Stimulated activated CD8-positive, alpha-beta memory T cell treated with anti-CD3 and anti-CD28 coated beads, Interleukin-15, amount 100 ng/mL, for 24 hours (primary cell): ENCODE results near the gene SPINDOC.
"Not testable (repeated sequence)": the region's sequence is repeated elsewhere in the genome, so short reads cannot be mapped to it uniquely, and the experiment has no call there.

ENCODE experiments used
- DNase-seq: peaks from one replicate; pipeline ENCODE4 v3.0.0-alpha.2; 2020; ENCODE audit warnings: low read depth

SPINDOC gene

DNA sequence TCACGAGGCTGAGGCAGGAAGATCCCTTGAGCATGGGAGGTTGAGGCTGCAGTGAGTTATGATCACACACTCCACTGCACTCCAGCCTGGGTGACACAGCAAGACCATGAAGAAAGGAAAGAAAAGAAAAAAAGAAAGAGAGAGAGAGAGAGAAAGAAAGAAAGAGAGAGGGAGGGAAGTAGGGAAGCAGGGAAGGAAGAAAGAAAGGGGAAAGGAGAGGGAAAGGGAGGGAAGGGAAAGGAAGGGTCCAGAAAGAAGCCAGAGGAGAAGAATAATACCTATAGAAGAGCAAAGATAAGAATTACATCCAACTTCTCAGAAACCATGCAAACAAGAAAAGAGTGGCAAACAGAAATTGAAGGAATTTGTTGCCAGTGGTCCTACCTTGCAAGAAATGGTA is 27.4 kb upstream of the SPINDOC start:
- no peak for DNase-seq

DNA sequence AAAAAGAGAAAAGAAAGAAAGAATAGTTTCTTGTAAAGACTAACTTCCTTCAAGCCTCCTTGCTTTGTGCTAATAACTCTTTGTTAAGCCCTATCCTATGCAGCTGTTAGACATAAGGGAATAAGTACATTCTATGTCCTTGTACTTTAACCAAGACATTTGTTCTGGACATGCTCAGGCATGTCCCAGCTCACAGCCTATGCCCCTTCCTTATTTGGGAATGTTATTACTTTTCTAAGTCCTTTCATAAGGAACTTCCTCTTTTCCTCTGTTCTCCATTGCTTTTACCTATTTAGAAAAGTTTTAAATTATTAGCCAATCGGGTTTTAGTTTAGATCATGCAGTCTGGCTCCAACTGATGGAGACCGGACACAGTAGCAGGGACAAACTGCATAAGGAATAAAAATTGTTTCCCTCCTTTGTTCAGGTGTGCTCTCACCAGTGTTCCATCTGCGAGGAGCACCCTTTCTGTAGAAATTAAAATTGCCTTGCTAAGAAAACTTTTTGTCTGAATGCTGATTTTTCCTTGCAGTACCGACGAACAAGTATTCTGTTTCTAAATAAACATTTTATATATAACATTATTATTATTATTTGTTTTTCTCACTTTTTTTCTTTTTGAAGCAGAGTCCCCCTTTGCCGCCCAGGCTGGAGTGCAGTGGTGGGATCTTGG is 21.6 kb upstream of the SPINDOC start:
- DNase-seq, result no peak

DNA sequence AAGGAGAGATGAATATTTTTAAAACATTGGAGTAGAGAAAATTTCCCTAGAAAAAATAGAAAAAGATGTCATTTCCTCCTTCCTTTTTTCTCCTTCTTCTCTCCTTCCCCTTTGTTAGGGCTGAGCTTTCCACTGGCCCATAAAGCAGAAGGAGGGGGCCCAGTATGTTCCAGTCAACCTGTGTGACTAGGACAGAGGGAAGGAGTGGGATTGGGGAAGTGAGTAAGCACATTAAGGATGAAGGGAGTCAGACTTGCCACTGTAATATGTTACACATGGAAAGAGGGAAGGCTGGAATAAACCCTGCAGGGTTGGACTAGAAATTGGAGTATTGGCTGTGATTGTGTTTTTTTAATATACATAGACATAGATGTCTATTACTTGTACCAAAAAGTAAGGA is 20.1 kb upstream of the SPINDOC start:
- no peak for DNase-seq

DNA sequence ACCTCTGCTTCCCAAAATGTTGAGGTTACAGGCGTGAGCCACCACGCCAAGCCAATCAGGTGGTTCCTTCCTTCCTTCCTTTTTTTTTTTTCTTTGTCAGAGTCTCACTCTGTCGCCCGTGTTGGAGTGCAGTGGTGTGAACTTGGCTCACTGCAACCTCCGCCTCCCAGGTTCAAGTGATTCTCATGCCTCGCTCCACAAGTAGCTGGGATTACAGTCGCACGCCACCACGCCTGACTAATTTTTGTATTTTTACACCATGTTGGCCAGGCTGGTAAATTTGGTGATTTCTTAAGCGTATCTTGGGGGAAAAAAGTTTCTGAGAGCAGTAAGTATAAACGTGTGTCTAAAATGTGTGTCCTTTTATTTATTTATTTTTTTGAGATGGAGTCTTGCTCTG is 18.2 kb upstream of the SPINDOC start:
- no peak for DNase-seq

DNA sequence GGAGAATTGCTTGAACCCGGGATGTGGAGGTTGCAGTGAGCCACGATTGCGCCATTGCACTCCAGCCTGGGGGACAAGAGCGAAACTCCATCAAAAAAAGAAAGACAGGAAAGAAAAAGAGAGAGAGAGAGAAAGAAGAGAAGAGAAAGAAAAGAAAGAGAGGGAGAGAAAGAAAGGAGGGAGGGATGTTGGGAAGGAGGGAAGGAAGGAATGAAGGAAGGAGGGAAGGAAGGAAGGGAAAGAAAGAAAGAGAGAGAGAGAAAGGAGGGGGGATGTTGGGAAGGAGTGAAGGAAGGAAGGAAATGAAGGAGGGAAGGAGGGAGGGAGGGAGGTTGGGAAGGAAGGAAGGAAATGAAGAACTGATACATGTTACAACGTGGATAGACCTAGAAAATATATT is 12.3 kb upstream of the SPINDOC start:
- no peak for DNase-seq

DNA sequence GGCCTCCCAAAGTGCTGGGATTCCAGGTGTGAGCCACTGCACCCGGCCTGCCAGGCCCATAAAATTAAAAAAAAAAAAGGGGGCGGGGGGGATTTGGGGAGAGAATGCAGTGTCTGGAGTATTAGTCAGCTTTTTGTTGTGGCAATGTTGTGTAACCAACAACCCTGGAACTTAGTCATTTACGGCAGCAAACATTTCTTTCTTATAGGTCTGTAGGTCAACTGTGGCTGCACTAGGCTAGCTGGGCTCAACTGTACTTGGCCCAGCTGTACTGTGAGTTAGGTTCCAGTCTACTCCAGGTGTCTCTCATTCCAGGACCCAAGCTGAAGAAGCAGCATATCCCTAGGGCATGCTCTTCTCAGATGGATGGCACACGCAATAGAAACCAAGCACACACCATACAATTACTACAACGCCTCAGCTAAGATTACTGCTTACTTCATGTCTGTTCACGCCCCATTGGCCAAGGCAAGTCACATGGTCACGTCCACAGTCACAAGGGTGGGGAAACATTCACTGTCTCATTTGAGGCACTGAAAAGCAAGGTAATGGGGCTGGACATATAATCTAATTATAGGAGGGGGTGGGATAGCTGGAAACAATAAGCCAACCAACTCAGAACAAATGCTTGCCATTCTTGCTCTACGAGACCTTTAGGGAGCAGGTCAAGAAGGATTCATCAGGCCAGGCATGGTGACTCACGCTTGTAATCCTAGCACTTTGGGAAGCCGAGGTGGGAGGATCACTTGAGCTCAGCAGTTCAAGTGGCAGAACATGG is 10.4 kb upstream of the SPINDOC start:
- no peak for DNase-seq

DNA sequence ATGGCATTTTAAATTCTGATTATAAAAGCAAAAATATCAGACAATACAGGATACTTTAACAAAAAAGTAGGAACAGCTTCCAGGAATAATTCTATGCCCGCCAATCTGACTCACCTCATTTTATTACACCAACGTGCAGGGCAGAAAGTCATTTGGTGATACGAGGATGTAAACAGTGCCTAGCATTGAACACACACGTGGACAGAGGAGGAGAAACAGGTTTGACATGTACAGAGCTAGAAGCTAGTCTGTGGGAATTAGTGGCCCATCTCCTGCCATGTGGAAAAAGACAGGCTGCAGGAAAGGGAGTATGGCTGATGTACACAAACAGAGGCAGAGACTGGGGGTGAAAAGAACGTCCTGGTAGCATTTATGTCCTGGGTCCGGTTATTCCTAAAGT is 9.0 kb upstream of the SPINDOC start:
- DNase-seq, result no peak

DNA sequence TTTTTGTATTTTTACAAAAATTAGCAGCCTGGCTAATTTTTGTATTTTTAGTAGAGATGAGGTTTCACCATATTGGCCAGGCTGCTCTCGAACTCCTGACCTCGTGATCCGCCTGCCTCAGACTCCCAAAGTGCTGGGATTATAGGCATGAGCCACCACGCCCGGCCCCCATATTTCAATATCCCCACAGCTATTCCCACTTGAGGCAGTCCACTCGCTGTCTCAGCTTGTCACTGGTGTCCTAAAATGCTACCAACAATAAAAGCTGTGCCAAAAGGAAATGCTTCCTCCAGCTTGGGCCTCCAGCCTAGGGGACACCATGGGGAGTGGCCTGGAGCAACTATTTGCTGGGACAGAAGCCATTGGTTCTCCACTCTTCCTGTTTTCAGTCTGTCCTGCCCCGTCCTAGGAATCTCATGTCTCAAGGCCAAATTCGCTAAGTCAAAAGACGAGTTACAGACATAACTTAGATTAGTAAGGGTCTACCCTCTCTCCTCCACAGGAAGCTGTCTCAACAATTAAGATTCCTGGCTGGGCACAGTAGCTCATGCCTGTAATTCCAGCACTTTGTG is 7.3 kb upstream of the SPINDOC start:
- DNase-seq, result no peak

DNA sequence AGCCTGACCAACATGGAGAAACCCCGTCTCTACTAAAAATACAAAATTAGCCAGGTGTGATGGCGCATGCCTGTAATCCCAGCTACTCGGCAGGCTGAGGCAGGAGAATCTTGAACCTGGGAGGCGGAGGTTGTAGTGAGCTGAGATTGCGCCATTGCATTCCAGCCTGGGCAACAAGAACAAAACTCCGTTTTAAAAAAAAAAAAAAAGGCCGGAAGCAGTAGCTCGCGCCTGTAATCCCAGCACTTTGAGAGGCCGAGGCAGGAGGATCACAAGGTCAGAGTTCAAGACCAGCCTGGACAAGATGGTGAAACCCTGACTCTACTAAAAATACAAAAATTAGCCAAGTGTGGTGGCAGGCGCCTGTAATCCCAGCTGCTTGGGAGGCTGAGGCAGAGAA is 2.9 kb upstream of the SPINDOC start:
- not testable (repeated sequence) for DNase-seq

DNA sequence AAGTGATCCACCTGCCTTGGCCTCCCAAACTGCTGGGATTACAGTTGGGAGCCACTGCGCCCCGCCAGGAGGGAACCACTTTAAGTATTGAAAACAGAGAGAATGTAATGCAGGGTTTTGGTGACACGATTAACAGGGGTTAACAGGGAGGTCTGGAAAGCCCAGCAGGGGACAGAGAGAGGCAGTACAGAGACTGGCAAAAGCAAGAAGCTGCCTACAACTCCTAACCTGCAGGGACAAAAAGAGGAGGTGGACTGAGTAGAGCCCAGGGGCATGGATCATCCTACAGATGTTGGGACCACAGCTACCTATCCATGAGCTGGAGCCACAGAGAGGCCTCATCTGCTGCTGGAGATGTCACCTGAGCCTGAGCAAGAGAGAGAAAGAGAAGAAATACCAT is 1.7 kb upstream of the SPINDOC start:
- no peak for DNase-seq

DNA sequence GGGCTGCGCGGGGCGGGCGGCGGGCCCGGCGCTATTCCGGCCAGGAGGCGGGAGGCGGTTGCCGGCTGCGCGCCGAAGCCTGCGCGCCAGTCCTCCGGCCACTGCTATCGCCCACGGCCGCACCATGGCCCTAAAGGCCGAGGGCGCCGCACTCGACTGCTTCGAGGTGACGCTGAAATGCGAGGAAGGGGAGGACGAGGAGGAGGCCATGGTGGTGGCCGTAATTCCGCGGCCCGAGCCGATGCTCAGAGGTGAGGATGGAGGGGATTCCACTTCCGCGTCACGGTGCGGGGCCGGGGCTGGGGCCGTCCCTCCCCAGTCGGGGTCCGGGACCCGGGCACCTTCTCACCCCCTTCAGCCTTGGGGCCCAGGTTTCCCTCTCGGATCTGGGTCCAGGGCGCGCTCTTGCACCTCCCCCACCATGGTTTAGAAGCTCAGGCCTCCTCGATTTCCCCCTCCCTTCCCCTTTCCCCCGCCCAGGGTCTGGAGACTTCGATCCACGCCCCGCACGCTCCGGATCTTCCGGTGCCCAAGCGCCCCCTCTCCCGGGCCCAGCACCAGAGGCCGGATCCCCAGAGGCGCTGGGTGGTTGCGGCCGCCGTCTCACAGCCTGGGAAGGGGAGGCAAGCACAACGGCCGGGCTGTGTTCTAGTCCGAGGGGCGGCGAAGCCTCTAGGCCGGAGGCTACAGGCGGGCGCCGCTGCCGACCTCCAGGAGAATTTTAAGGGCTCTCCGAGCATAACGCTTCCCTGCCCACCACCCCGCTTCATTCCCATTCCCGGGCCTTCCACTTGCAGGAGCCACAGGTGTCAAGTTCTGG is 517 bp downstream of the SPINDOC start:
- no peak for DNase-seq

DNA sequence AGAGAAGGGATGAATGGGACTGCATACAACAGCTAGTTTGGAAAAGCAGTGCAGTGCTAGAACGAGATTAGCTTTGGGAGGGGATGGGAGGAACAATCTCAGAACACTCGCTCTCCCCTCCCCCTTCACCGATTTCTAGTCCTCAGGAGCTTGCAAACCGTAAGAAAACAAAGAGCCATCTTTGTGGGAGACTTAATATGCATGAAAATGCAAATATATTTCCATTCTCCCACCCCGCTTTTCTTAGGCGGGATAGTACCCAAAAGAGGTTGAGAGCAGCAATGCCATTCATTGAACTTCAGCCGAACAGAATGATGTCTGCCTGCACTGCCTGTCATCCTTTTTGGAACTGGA is 1.1 kb downstream of the SPINDOC start:
- no peak for DNase-seq

DNA sequence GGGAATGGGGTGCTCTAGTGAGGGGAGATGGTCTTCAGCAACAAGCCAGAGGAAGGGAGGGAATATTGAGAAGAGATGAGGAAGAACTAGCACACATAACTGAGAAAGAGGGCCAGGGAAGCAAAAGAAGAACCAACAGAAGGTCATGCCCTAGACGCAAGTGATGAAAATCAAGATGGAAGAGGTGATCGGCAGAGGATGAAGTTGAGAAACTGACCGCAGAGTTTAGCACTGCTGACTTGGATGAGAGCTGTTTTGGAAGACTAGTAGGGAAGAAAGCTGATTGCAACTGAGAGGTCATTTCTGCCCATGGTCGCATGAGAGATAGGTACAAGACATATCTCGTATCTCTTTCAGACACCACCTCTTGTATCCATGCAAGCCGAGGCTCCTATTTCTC is 2.9 kb downstream of the SPINDOC start:
- no peak for DNase-seq

DNA sequence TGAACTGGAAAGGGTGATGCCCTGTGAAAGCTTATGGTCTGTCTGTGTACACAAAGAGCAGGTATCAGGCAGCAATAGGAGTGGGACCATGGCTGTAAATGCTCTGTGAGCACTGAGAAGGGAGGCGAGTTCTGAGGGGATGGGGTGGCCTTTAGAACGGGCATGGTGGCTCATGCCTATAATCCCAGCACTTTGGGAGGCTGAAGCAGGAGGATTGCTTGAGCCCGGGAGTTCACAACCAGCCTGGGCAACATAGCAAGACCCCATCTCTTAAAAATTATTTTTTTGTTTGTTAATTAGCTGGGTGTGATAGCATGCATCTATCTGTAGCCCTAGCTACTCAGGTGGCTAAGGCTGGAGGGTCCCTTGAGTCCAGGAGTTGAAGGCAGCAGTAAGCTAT is 3.5 kb downstream of the SPINDOC start:
- no peak for DNase-seq

DNA sequence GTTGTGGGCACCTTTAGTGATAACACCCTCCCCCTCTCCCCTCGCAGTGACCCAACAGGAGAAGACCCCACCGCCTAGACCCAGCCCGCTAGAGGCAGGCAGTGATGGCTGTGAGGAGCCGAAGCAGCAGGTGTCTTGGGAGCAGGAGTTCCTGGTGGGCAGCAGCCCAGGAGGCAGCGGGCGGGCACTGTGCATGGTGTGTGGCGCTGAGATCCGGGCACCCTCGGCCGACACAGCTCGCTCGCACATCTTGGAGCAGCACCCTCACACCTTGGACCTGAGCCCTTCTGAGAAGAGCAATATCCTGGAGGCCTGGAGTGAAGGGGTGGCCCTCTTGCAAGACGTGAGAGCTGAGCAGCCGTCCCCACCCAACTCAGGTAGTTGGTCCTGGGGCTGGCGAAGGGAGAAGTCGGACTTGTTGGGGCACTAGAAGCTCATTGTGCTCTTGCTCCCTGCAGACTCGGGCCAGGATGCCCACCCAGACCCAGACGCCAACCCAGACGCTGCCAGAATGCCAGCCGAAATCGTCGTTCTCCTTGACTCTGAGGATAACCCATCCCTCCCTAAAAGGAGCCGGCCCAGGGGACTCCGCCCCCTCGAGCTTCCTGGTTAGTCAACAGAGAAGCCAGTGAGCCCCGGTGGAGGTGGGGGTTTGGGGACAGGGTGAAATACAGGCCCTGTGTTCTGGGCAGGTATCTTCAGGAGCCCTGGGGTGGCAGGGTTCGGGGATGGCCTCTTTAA is 4.7 kb downstream of the SPINDOC start:
- no peak for DNase-seq

DNA sequence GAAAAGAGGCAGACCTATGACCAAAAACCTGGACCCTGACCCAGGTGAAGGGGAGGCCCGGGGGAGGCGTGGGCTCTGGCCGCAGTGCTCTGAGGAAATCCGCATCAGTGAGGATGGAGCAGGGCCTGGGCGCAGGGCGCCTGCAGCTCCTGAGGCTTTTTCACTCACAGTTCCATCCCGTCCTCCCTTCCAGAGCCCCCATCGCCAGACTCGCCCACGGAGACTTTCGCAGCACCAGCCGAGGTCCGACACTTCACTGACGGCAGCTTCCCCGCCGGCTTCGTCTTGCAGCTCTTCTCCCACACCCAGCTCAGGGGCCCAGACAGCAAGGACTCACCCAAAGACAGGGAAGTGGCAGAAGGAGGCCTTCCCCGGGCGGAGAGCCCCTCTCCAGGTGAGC is 5.4 kb downstream of the SPINDOC start:
- DNase-seq, result no peak

DNA sequence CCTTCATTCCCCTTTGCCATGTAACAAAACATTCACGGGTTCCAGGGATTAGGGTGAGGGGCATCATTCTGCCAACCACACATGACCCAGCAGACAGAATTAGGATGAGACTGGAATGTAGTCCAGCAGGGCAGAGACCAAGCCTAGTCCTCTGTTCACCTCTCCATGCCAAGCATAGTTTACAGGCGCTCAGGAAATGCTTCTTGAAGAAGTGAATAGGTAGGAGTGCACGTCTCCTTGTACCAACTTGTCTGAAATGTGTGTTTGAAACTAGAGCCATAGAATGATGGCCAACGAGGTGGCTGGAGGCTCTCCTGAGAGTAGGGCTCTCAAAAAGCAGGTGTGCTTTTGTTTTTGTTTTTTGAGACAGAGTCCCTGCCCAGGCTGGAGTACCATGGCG is 8.2 kb downstream of the SPINDOC start:
- no peak for DNase-seq

DNA sequence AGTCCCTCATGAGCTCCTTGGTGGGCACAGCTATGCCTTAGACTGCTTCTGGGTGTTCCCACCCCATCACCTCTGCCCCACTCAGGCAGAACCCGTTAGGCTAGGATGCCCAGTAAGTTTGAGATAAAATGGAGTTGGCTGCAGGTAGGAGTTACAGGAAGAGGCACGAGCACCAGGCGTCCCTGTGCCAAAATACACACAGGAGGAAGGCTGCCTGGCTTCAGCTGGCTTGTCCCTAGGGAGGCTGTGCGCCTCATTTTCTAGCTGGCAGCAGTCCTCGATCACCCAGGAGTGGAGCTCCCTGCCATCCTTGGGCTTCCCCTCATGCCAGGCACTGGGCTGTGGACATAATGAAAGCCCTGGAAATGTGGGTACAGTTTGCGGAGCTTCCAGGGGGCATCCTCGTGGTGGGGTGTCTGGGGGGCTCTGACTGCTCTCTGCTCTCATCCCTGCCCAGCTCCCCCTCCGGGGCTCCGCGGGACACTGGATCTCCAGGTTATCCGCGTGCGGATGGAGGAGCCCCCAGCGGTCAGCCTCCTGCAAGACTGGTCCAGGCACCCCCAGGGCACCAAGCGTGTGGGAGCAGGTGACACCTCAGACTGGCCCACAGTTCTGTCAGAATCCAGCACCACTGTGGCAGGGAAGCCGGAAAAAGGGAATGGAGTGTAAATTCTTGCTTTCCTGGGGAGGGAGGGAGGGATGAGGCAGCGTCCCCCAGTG is 13.4 kb downstream of the SPINDOC start:
- DNase-seq, result no peak

DNA sequence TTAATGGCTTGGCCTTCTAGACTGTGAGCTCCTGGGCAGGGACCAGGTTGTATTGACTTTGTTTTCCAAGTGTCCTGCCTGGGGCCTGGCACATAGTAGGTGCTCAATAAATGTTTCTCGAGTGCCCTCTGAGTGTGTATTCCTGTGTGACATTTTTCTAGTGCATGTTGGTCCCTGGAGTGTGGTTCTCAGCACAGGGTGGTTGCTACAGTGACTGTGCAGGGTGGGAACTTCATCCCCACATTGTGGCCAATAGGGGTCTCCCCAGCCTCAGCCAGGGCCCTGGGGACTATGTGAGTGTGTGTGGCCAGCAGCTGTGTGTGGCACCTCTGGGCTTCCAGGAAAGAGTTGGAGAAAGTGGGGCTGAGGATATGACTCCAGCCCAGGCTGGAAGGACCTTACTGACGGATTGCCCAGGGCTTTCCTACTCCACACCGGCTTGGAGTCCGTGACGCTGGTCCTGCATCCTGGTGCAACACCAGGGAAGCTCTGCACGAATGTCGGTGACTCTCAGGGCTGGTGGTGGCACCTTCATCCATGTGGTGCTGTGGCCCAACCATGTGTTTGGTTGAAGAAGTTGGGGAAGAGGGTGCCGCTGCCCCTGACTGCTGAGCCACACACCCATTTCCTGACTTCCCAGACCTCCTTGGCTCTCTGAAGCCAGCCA is 16.7 kb downstream of the SPINDOC start:
- DNase-seq, result no peak

DNA sequence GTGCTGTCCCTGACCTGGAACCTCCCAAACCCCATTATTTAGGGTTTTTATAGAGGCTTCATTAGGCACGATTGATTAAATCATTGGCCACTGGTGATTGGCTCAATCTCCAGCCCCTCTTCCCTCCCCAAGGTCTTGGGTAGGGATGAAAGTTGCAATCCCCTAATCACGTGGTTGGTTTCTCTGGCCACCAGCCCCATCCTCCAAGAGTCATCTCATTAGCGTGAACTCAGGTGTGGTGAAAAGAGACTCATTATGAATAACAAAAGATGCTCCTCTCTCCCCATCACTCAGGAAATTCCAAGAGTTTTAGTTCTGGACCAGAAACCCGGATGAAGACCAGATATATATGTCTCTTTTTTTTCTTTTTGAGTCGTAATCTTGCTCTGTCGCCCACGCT is 18.1 kb downstream of the SPINDOC start:
- no peak for DNase-seq

DNA sequence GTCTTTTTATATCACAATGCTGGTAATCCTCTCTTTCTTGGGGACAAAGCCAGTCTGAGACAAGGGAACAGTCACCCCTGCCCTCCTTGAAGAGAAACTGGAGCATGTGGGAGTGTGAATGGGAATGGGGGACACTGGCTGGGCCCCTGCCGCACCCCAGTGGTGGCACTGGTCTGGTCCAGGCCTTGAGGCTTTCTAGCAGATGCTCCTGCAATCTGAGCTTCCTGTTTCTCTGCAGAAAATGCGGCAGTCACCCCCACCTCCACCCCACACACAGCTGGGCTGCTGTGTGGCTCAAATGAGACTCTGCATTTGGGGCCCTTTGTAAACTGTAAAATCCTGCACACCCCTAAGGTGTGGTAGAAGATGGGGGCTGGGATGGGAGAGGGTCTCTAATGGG is 19.1 kb downstream of the SPINDOC start:
- no peak for DNase-seq
